ENCODE data around the gene DLL4.
A peak's percentile ranks its signal among the peaks of the same experiment; 100 is the strongest.
"Not testable (repeated sequence)": the region's sequence is repeated elsewhere in the genome, so short reads cannot be mapped to it uniquely, and the experiment has no call there.

Gene DLL4

DNA sequence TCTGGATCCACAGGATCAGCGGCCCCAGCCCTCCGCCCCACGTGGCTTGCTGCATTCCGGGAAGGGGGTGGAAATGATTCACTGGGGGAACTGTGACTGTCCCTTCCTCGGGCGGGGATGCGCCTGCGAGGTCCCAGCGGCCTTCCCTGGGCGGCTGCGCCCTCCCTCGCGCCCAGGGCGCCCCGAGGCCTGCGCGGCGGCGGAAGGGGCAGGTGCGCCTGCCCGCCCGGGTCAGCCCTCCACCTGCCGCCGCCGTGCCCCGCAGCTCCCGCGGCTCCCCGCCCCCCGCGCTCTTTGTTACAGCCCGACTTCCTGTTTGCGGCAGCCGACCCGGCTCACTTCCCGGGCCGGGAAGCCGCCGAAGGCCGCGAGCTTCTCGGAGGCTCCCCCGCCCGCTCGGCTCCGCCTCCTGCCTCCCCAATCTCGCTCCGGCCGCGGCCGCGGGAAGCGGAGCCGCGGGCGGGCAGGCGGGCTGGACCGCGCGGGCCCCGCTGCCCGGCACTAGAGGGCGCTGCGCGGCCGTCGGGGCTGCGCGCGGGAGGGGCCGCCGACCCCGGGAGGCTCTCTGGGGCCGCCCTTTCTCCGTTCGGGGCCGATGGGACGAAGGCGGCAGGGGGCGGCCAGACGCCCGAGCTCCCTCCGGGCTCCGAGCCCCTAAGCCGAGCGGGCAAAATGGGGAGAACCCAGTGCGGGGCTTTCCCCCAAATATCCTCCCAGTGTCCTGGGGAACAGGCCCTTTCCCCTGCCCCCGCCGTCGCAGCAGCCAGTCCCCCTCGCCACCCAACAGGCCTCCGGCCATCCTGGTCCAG is 12.6 kb downstream of the DLL4 start:
- peak; percentile 37 to 63 (median 39) for DNase-seq (ENCODE audit: low read depth in 3 of 3)

DNA sequence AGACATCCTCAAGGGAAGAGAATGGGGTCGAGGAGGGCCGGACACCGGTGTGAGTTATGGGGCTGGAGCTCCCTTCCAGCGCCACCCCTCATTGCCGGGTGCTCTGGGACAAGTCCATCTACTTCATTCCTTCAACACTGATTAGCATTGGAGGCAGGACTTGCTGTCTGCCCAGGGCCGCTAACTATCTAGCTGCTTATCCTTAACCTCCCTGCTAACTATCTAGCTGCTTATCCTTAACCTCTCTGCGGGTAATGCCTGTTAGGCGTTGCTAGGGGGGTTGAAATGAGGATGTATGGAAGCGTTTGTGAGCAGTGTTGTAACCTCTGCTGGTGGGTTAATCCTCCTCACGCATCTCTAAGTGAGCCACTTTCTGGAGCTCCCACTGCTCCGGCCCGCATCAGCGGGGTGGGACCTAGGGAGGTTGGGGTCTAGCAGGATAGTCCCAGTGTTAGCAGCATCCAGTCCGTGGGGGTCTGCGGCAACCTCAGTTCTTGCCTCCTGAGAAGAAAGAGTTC is 13.3 kb downstream of the DLL4 start:
- no peak for DNase-seq (ENCODE audit: low read depth in 3 of 3)

DNA sequence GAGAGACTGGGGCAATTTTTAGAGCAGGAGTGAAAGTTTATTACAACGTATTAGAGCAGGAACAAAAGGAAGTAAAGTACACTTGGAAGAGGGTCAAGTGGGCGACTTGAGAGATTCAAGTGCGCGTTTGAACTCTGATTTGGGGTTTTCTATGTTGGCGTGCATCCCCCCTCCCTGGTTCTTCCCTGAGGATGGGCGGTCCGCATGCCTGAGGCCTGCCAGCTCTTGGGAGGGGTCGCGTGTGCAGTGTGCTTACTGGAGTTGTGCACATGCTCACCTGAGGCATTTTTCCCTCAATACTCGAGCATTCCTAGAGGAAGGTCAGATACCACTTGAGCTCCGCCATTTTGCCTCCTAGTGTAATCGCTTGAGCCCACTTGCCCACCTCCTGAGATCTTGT is 13.7 kb downstream of the DLL4 start:
- no peak for DNase-seq (ENCODE audit: low read depth in 3 of 3)

DNA sequence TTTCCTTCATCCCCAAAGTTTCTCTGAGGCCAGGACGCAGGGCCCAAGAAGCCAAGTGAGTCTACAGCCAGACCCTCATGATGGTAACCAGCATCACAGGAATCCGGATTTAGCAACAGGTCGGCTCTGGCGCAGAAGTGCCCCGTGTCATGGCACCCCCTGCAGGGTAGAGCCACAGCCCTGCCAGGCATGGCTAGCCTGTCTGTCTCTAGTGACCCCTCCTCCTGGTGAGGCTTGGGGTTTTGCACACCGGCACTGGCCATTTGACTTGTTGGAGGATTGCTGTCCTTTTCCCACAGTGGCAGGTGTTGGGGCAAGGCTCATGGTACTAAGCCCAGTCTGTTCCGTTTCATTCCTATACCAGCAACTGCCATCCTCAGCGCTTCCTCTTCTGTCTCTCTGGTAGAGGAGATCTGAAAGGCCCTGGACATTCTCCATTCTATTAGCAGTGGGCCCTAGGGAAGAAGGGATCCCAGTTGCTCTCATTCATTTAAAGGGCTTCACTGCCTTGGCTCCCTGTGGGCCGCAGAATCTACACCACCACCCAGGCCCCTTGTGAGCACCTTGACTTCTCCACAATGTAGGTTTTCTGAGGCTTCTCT is 14.7 kb downstream of the DLL4 start:
- no peak for DNase-seq (ENCODE audit: low read depth in 3 of 3)

DNA sequence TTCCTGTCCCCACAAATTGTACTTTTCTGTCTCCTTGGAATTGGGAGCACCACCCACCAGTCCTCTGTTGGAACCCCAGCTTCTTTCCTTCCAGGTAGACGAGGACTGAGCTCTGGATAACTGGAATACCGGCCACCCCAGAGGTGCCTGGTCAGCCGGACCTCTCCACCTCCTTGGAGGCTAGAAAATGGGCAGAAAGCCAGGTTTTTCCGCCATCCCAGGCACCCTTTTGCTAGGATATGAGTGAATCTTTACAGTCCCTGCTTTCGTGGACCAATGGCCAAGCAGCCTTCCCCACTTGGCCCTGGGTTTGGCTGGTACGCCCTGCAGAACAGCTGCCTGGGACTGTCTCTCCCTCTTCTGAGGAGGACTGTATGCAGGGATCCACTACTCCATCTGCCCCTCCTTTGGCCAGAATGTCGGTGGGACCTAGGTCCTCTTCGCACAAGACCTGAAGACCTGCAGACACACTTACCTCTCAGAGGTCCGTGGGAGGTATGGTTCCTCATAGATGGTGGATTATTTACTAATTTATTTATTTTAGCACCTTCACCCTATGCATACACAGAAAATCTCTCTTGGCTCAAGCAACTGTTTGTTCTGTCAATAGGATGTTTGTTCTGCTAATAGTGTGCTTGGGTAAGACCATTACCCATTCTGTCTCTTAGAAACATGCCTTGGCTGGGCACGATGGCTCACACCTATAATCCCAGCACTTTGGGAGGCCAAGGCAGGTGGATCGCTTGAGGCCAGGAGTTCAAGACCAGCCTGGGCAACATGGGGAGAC is 15.6 kb downstream of the DLL4 start:
- no peak for DNase-seq (ENCODE audit: low read depth in 3 of 3)

DNA sequence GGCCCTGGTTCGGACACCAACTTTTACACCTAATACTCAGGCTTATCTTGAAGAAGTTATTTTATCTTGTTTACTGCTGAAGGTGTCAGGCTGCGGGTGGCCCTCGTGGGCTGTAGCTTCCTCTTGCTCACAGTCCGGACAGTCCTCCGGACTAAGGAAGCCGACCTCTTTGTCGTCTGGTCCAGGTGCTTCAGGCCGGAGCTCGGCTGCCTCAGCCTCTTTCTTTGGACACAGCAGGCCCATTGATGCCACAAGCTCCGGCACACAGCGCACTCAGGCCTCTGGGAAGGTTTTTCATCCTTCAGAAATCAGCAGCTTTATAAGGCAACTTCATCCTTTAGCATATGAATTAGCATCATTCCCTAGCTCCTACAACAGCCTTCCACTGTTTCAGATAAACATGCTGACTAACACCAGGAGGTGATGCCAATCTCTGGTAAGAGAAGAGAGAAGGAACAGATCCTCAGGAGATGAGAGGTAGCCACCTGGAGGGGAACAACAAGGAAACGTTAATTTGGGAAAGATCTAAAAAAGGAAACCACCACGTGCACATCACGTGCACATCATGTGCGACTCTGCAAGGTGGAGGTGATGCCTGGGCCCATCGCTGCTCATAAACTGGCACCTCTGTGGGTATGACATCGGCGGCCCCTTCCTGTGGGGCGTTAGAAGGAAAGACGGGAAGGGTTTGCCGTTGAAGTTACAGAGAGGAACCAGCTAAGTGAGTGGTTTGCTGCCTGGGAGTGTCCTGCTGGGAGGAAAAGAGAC is 19.8 kb downstream of the DLL4 start:
- no peak for DNase-seq (ENCODE audit: low read depth in 3 of 3)

DNA sequence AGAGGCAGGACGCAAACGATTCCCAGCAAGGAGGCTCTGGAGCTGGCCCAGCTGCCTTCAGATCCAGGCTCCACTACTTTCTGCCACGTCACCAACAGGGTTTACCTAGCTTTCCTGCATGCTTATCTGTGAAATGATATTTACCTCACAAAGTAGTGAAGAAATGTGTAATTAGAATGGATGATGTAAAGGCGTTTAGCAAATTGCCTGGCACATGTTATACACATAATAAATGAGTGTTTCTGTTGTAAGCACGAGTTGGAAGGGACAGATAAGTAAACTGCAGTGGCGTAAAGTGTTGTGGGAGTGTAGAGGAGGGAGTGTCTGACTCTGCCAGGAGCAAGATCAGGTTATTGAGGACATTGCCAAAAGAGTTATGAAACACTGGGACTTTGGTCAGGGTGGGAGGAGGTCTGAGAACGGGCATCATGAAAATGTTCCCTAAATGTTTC is 20.6 kb downstream of the DLL4 start:
- no peak for DNase-seq (ENCODE audit: low read depth in 3 of 3)

DNA sequence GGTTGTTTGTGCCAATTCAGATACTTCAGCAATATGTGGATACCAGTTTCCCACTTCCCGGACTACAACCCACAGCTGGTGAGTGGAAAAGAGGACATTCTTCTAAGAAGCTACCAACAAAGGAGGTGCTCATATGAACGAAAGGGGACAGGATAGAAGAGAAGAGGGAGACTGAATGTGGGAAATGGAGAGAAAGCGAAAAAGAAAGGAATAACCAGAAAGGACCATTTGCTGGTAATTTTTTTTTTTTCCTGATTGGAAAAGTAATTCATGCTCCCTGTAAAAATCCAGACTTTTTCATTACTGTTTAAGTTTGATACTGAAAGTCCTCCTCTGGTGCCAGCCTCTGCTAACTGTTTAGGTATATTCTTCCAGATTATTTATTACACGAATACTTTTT is 22.6 kb downstream of the DLL4 start:
- DNase-seq (ENCODE audit: low read depth in 3 of 3), result no peak

DNA sequence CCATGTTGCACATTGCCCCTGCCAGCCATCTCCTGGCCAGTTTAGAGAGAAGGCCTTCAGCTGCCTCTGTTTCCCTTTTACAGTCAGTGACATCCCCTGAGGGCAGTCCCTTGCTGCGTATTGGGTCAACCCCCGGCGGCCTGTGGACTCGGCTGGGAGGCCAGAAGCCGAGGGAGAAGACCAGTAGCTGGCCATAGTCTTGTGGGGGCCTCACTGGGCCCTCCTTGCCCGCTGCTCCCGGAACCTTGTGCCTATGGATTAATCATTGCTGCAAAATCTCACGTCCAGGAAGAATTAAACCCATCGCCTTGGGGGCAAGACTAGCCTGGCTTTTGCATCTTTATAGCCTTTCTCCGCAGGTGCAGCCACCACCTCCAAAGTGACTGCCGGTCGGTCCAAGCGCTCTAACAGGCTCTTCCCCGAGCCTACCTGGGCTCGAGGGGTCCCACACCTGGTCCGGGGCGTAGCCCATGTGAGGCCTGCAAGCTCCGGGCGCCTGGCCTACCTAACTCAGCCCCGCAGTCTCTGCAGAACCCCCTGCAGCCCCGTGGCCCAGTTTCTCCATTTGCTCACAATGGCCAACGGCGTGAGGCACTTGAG is 23.3 kb downstream of the DLL4 start:
- DNase-seq (ENCODE audit: low read depth in 3 of 3), result no peak

DNA sequence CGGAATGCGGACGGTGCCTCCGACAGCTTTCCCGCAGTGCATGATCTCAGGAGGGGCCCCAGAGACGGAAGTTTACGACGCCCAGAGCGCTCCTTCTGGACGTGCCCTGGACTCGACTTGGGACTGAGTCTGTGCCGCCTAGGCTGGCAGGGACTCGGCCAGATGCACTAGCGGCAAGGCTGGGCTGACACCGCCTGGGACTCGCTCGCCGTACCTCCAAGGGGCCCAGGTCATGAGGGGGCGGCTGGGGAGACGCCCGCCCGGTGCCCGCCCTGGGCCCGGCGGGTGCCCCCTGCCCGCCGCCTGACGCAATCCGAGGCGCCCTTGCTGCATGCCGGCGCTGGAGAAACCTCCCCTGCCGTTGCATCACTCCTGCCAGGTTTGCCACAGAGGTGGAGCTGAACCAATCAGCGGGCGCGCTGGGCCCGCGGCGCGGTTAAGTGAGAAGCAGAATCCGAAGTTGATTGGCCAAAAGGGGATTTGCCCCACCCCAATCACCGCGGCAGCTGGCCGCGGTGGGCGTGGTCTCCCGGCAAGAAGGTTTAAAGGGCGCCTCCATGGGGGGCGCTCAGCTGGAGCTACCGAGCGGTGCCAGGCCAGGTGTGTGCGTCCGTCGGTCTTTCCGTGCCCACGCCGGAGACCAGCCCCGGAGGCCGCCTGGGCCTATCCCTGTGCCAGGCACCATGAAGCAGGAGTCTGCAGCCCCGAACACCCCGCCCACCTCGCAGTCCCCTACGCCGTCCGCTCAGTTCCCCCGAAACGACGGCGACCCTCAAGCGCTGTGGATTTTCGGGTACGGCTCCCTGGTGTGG is 24.0 kb downstream of the DLL4 start, which contains the start of gene CHAC1:
Gene CHAC1 (plus strand): TSS at position 571 of the 812 bp plus-strand sequence. CDS start 113 bp downstream, at position 684.
- peak; percentile 92 to 97 (median 96) for DNase-seq (ENCODE audit: low read depth in 3 of 3)

DNA sequence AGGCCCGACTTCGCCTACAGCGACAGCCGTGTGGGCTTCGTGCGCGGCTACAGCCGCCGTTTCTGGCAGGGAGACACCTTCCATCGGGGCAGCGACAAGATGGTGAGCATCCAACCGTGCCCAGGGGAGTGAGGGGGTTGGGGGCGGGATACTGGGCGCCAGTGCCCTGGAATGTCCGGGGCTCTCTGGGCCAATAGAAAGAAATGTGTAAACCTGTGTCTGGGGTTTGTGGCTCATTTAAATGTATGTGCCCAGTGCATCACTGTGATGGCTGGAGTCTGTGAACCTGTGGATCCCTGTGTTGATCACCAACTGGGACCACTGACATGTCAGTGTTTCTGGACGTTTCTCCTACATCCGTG is 24.6 kb downstream of the DLL4 start:
- no peak for DNase-seq (ENCODE audit: low read depth in 3 of 3)

DNA sequence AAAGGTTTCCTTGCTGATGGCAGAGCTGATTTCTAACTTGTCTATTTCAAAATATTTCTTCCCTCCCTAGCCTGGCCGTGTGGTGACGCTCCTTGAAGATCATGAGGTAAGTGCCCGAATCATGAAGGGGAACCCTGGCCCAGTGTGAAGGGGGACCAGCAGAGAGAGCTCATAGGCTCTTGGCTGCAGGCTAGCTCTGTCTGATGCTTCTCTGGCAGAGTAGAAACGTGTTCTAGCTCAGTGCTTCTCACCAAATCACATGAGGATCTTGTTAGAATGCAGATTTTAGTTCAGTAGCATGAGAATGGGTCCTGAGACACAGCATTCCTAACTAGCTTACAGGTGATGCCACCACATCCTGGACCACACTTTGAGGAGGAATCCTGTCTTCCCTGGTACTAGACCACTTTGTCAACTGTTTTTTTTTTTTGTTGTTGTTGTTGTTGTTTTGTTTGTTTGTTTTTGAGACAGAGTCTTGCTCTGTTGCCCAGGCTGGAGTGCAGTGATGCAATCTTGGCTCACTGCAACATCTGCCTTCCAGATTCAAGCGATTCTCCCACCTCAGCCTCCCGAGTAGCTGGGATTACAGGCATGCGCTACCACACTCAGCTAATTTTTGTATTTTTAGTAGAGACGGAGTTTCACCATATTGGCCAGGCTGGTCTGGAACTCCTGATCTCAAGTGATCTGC is 25.2 kb downstream of the DLL4 start:
- DNase-seq (ENCODE audit: low read depth in 3 of 3), result not testable (repeated sequence)

DNA sequence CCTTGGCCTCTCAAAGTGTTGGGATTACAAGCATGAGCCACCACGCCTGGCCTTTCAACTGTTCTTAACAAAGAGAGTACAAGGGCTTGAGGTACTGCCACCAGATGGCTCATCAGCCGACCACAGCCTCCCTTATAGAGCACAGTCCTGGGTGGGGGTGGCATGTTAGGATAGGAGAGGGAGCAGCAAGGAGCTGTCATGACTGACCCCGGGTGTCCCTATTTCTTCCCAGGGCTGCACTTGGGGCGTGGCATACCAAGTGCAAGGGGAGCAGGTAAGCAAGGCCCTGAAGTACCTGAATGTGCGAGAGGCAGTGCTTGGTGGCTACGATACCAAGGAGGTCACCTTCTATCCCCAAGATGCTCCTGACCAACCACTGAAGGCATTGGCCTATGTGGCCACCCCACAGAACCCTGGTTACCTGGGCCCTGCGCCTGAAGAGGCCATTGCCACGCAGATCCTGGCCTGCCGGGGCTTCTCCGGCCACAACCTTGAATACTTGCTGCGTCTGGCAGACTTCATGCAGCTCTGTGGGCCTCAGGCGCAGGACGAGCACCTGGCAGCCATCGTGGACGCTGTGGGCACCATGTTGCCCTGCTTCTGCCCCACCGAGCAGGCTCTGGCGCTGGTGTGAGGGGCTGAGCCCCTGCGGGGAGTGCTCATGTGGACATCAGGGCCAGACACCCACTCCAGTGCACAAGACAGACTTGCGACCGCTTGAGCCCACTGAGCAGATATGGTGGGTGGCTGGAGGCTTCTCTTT is 26.2 kb downstream of the DLL4 start:
- no peak for DNase-seq (ENCODE audit: low read depth in 3 of 3)

DNA sequence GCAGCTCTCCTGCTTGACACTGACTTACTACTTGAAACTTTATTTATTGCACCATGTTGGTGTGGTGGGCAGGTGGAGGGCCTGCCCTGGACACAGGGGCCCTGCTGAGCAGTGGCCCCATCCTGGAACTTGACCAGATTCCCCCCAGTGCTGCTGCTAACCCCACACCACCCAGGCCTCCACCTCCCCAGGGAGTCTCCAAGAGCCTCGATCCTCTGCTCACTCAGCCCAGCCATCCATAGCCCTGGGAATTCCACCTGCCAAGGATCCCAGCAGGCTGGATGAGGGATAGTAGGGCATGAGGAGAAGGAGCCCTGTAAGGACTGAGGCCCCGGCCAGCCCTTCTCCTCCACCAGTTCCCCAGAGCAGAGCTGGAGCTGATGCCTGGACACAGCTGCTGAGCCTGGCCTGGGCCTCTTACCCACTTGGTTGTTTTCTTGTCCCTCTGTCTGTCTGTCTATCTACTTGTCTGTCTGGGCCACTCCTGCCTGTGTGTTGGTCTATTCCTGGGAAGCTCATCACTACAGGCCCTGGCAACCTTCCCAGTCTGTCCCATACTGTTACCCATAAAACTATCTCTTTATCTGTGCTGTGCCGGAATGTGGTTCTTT is 26.9 kb downstream of the DLL4 start:
- DNase-seq (ENCODE audit: low read depth in 3 of 3), result no peak

DNA sequence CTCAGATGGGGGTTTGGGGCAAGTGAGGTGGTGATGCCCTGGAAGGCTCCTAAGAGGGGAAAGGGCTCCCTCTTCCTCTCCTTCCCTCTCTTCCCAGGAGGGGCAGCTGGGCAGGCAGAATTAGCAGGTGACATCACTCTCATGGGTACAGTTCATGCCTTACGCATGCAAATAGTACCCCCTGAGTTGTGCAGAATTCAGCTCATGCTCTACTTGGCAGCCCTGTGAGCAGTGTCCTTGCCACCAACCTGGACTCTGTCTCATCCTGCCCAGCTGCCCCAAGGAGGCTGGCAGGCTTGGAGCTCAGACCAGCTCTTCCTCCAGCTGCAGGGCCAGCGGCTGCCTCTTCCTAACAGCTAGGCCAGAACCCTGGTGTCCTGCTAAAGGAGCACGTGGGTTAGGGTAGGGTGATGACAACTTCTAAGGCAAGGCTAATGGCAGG is 27.4 kb downstream of the DLL4 start:
- no peak for DNase-seq (ENCODE audit: low read depth in 3 of 3)

DNA sequence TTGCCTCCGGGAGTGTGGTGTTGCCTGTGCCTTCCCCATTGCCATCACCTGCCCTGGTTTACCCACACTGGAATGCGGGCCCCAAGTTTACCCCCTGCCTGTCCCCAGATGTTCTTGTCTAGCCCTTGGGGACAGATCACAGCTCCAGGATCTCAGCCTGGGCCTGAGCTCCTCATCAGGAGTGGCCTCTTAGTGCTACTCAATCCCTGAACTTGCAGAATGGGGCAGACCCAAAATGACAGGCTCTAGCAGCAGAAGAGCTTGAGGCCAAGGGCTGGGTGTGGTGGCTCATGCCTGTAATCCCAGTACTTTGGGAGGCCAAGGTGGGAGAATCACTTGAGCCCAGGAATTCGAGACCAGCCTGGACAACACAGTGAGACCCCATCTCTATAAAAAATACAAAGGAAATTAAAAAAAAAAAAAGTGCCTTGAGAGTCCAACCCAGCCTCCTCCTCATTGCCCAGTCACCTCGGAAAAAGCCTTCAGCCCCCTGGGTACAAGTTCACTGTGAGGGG is 28.0 kb downstream of the DLL4 start:
- DNase-seq (ENCODE audit: low read depth in 3 of 3), result no peak

DNA sequence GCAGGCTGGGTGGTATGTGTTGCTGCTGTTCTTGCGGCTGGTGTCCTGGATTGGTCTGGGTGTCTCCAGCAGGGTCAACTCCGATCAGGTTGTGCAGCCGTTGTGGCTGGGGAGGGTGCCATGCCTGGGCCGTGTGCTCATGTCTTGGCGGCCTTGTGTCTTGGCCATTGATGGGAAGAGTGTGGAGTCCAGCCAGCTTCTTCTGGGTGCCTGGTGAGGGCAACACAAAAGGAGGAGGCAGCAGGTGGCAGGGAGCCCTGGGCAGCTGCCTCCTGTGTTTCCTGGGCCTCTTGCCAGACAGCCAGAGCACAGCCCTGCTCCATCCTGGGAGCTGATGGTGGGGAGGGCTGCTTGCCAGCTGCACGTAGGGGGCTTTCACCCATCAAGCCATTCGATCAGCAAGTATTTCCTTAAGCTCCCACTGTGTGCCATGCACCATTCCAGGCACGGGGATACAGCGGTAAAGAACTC is 28.5 kb downstream of the DLL4 start:
- no peak for DNase-seq (ENCODE audit: low read depth in 3 of 3)

DNA sequence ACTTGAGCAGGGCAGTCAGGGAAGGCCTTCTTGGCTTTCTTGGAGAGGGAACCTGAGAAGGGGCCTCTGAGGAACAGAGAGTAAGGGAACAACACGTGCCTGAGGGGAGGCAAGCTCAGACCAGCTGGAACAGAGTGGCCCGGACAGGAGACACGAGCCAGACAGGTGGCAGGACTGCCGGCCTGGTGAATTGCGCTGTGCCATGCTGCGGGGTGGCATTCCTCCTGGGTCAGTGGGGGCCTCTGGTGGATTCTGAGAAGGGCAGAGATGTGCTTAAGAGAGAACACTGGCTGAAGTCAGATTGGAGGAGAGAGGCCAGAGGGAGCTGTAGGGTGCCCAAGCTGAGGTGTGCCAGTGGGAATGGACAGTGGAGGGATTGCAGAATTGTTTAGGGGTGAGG is 29.0 kb downstream of the DLL4 start:
- DNase-seq (ENCODE audit: low read depth in 3 of 3), result no peak
